GM12874 (cell line): ENCODE results near the gene PCSK6.

Experiments
- TF ChIP-seq, protein P1 (sequence below): IDR thresholded peaks from 2 replicates; pipeline ENCODE4 v1.5.1; 2011; ENCODE audit warnings: low read depth, mild to moderate bottlenecking, control low read depth, low read length, moderate library complexity; ENCODE audit not compliant: insufficient read depth

The PCSK6 gene

DNA sequence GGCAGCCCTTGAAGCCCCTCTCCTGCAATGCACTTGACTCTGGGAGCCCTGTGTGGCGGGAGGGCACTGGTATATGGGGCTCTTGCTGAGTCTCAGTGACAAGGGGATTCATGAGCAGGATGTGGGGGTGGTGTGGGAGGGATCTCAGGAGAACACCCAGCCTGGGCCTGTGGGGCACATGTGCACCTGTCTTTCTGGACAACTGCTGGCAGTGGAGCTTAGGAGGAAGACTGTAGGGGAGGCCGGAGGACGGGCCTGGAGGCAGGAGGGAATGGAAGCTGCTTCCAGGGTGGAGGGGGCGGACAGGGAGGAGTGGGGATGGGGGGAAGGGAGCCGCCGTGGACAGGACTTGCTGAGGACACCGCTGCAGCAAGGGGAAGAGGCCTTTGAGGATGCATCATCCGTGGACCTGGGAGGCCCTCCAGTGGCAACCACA is 183.7 kb downstream of the PCSK6 start:
- TF ChIP-seq, protein P1, sequence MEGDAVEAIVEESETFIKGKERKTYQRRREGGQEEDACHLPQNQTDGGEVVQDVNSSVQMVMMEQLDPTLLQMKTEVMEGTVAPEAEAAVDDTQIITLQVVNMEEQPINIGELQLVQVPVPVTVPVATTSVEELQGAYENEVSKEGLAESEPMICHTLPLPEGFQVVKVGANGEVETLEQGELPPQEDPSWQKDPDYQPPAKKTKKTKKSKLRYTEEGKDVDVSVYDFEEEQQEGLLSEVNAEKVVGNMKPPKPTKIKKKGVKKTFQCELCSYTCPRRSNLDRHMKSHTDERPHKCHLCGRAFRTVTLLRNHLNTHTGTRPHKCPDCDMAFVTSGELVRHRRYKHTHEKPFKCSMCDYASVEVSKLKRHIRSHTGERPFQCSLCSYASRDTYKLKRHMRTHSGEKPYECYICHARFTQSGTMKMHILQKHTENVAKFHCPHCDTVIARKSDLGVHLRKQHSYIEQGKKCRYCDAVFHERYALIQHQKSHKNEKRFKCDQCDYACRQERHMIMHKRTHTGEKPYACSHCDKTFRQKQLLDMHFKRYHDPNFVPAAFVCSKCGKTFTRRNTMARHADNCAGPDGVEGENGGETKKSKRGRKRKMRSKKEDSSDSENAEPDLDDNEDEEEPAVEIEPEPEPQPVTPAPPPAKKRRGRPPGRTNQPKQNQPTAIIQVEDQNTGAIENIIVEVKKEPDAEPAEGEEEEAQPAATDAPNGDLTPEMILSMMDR: no peak

DNA sequence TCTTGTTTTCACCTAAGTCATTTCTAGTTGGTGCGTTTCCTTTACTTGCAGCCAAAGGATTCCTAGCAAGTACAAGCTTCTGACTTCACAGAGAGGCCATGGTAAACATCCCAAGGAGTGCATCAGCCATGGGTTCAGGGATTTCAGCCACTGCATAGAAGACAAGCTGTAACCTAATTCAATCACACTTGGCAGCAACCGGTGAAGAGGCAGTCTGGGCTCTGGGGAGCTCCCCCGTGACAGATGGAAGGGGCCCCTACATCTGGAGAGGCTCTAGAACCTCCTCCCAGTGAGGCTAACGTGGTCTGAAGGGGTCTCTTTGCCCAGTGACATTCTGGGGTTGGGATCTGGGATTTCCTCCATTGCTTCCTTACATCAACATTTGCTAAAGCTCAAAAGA is 186.1 kb downstream of the PCSK6 start:
- TF ChIP-seq, protein P1: no peak

DNA sequence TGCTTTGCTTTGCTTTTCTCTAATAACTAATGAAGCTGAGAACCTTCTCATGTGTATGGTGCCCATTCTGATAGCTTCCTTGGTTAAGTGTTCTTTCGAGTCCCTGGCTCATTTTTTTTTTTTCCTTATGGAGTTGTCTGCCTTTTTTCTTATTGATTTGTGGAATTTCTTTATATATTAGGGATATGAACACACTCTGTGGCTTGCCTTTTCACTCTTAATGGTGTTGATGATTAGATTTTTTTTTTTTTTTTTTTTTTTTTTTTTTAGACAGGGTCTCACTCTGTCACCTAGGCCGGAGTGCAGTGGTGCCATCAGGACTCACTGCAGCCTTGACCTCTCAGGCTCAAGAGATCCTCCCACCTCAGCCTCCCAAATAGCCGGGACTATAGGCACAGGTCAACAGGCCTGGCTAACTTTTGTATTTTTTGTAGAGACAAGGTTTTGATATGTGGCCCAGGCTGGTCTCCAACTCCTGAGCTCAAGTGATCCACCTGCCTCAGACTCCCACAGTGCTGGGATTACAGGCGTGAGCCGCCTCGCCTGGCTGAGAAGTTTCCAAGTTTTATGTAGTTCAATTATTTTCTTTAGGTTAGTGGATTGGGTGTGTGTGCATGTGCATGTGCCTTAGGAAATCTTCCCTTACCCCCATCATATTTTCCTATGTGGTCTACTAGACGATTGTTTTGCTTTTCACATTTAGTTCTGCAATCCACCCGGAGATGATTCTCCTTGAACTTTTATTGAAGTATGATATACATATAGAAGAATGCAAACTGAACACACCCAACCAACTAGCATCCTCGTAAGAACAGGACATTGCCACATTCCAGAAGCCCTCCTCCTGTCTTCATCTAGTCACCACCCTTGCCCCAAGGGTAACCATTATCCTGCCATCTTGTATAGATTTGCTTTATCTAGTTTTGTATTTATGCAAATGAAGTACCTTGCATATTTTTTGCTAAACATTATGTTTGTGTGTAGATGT is 192.8 kb downstream of the PCSK6 start:
- TF ChIP-seq, protein P1: no peak

DNA sequence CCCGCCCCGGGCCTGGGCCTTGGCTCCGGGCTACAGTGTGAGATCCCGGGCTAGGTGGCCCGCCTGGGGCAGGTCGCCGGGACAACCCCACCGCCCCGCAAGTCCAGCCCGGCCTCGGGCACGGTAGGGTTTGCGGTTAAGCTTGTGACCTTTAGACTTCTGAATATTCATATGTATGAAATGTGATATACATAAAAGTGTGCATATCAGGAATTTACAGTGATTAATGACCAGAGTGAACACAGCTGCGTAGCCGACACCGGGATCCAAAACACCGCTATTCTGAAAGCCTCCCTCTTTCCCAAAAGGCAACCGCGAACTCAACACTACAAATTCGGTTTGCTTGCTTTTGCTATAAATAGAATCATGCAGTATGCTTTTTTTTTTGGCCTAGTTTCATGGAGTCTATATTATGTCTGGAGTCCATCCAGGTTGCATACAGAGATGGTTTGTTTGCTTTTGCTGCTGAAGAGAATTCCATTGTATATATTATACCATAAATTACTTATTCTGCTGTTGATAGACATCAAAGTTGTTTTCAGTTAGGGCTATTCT is 193.8 kb downstream of the PCSK6 start:
- TF ChIP-seq, protein P1: no peak

DNA sequence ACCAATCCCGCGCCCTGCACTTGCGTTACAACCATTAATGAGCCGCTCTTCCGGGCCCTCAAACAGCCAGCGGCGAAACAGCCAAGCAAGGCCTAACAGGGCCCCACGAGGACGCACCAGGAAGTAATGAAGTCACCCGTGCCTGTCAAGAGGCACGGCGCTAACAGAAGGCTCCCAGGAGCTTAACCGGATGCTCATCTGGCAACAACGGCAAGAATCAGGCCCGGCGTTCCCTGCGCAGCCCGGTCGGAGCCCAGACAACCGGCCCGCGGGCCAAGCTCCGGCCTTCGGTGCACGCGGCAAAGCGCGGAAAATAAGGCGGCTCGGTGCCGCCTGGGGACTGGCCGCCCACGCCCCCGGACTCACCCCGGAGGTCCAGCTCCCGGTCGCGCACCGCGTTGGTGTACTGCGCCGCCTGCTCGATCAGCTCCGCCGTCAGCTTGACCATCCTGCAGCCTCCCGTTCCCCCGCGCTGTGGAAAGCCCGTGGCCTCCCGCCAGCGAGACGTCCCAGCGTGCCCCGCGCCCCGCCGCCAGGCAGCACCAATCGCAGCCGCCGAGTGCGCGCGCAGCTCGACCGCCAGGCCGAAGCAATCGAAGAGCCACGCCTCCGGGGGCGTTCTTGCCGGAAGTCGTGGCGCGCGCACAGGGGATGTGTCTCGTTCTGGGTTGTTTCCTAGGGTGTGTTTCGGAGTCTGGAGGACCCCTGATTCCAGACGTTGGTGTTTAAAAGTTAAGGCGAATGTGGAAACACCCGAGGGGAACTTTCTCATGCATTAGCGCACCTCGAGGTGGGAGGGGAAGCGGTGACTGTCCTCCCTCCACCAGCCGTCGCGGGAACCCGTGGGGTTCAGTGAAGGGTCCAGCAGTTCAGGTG is 194.5 kb downstream of the PCSK6 start, which contains the start of gene SNRPA1:
Gene SNRPA1, minus strand, starts transcription at position 518 of the 876 bp plus-strand sequence. Its CDS starts 70 bp downstream, at position 448.
- TF ChIP-seq, protein P1: no peak

DNA sequence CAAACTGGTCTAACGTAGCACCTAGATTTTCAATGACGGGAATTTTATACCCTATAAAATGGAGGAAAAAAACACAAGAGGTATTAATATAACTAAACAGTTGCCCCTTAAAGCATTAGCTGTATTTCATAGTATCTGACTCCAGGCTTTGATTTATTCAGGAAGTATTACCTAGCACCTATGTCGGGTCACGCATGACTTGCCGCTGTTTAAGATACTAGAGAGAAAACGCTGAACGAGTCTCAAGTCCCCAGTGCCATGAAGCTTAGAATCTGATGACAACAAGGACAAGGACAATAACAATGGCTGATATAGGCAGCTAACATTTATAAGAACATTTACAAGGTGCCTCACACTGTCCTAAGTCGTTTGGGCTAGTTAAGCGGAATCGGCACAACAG is 196.4 kb downstream of the PCSK6 start:
- TF ChIP-seq, protein P1: no peak
